Activated naive CD8-positive, alpha-beta T cell (primary cell): ENCODE data around the gene RASA4.
"Not testable (repeated sequence)": the region's sequence is repeated elsewhere in the genome, so short reads cannot be mapped to it uniquely, and the experiment has no call there.

Experiments used
- H3K27ac Mint-ChIP-seq: one replicate; pipeline ENCODE4 v1.8.0; 2021; ENCODE audit warnings: mixed read lengths
- H3K27me3 Mint-ChIP-seq: one replicate; pipeline ENCODE4 v1.8.0; 2021; ENCODE audit warnings: mixed read lengths
- H3K36me3 Mint-ChIP-seq: one replicate; pipeline ENCODE4 v1.8.0; 2021; ENCODE audit warnings: mixed read lengths
- H3K4me1 Mint-ChIP-seq: one replicate; pipeline ENCODE4 v1.8.0; 2021; ENCODE audit warnings: low read depth, mixed read lengths
- H3K4me3 Mint-ChIP-seq: one replicate; pipeline ENCODE4 v1.8.0; 2021; ENCODE audit warnings: mild to moderate bottlenecking, mixed read lengths
- H3K9me3 Mint-ChIP-seq: one replicate; pipeline ENCODE4 v1.8.0; 2021; ENCODE audit warnings: low read depth, mixed read lengths

Gene RASA4

DNA sequence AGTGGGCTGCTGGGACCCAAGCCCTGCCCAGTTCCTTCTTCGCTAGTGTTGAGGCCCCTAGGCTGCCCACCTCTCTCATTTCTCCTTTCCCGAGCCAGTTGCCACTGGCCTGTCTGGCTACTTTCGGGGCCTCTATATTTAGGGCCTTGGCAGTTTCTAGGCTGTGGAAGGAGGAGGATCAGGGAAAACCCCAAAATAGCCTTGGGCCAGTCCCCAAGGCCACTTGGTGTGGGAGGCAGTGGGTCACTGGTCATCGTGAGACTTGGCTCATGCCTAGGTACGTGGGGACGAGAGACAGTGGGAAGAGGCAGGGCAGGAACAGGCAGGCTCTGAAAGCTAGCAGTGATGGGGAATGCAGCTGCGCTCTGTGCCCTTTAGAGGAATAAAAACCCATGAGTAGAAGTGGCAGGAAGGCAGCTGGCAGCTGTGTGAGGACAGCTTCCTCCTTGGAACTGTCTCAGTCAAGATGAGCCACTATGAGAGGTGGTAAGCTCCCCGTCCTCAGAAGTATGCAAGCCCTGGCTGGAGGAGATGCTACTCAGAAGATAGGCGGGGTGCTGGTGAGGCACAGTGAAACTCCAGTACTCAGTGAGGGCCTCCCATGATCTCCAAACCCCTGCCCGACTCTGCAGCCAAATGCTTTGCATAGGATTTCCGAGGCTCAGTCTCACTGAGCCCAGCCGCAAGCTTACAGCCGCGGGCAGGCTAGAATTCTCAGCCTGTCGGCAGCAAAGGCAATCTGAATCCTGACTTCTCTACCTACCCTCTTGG lies 2.8 kb downstream of the RASA4 start:
- H3K4me1 Mint-ChIP-seq, result not testable (repeated sequence)

DNA sequence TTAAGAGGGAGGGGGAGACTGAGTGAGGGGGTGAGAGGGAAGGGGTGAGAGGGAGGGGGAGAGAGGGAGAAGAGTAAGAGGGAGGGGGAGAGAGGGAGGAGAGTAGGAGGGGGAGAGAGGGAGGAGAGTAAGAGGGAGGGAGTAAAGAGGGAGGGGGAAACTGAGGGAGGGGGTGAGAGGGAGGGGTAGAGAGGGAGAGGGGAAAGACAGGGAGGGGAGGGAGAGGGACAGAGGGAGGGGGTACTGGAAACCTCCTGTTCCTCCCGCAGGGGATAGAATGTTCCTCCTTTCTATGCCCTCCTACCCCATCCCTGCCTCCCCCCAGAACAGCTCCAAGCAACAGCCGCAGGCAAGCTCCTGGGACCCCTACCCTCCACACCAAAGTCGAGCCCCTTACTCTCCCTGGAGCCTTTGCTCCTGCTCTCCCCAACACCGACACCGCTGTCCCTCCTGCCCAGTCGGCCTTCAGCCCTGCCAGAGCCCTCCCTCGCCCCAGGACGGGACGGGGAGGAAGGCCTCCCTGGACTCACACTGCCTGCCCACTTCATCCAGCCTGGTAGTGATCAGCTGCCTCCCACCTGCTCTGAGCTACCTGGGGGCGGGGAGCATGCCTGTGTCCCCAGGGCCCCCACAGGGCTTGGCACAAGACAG lies 4.8 kb downstream of the RASA4 start:
- not testable (repeated sequence) for H3K4me1 Mint-ChIP-seq, H3K36me3 Mint-ChIP-seq, H3K9me3 Mint-ChIP-seq, H3K27ac Mint-ChIP-seq, H3K4me3 Mint-ChIP-seq, H3K27me3 Mint-ChIP-seq

More for the DNA sequence above, 2.8 kb downstream of the RASA4 start:
- H3K4me3 Mint-ChIP-seq, H3K36me3 Mint-ChIP-seq, H3K9me3 Mint-ChIP-seq, H3K27ac Mint-ChIP-seq, H3K27me3 Mint-ChIP-seq: not testable (repeated sequence)

GRCh38 chr7:102611013-102611674 lies 5.4 kb downstream of the RASA4 start:
- not testable (repeated sequence) for H3K4me3 Mint-ChIP-seq

DNA sequence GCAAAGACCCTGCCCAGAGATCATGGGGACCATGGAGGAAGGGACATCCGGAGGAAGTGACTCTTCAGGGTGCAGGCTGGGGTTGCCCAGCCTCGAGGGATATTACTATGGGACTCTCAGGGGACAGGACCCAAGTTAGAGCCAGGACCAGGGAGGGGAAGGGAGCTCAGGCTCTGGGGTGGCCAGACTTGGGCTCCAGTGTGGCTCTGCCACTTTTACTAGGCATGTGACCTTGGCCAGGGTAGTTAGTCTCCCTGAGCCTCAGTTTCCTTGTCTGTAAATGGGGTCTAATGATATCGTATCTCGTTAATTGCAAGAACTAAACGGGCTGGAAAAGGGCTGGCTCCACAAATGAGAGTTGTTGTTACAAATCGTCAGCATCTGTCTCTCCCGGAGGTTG lies 6.1 kb downstream of the RASA4 start:
- not testable (repeated sequence) for H3K36me3 Mint-ChIP-seq, H3K27ac Mint-ChIP-seq, H3K9me3 Mint-ChIP-seq, H3K4me3 Mint-ChIP-seq, H3K27me3 Mint-ChIP-seq, H3K4me1 Mint-ChIP-seq

More at GRCh38 chr7:102611013-102611674, 5.4 kb downstream of the RASA4 start:
- not testable (repeated sequence) for H3K4me1 Mint-ChIP-seq, H3K27ac Mint-ChIP-seq, H3K36me3 Mint-ChIP-seq, H3K9me3 Mint-ChIP-seq, H3K27me3 Mint-ChIP-seq

GRCh38 chr7:102609734-102610133 lies 6.8 kb downstream of the RASA4 start:
- not testable (repeated sequence) for H3K9me3 Mint-ChIP-seq, H3K4me3 Mint-ChIP-seq, H3K27ac Mint-ChIP-seq, H3K36me3 Mint-ChIP-seq, H3K27me3 Mint-ChIP-seq, H3K4me1 Mint-ChIP-seq

DNA sequence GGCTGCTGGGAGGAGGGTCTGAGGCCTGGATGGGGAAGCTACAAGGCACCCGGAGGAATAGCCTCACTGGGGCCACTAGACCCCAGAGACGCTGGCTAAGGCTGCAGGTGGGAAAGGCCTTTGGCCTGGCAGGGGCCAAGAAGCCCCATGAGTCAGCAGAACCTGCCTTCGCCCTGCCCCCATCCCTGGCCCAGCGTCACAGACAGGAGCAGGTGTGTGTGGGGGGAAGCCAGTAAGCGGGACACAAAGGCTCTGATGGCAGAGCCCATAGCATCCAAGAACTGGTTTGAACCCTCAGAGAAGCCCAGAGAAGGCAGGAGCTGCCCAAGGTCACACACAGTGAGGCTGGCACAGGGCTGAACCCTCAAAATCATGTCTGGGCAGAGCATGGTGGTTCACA lies 9.7 kb downstream of the RASA4 start:
- H3K27ac Mint-ChIP-seq, H3K27me3 Mint-ChIP-seq, H3K9me3 Mint-ChIP-seq, H3K4me3 Mint-ChIP-seq, H3K36me3 Mint-ChIP-seq, H3K4me1 Mint-ChIP-seq: not testable (repeated sequence)

- not testable (repeated sequence) for H3K9me3 Mint-ChIP-seq, H3K4me1 Mint-ChIP-seq, H3K36me3 Mint-ChIP-seq, H3K4me3 Mint-ChIP-seq, H3K27me3 Mint-ChIP-seq, H3K27ac Mint-ChIP-seq
Observed at GRCh38 chr7:102604431-102605145, 12.0 kb downstream of the RASA4 start.

DNA sequence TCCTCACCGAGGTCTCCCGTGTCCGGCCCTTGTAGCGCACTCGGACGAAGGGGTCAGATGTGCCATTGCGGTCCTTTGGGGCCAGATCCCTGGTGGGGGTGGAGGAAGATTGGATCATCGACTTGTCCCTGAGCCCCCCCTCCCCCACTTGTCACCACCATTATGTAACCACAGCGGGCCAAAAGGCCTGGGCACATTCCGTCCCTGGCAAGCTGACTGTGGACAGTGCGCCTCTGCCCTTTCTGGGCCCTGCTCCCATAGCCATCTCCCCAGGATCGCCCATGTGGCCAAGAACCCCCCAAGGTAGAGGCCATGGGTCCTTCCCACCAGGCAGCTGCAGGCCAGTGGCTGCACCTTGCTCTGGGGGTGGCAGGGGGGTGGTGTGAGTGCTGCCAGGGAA lies 14.2 kb downstream of the RASA4 start:
- not testable (repeated sequence) for H3K9me3 Mint-ChIP-seq, H3K27ac Mint-ChIP-seq, H3K4me1 Mint-ChIP-seq, H3K4me3 Mint-ChIP-seq, H3K27me3 Mint-ChIP-seq, H3K36me3 Mint-ChIP-seq

DNA sequence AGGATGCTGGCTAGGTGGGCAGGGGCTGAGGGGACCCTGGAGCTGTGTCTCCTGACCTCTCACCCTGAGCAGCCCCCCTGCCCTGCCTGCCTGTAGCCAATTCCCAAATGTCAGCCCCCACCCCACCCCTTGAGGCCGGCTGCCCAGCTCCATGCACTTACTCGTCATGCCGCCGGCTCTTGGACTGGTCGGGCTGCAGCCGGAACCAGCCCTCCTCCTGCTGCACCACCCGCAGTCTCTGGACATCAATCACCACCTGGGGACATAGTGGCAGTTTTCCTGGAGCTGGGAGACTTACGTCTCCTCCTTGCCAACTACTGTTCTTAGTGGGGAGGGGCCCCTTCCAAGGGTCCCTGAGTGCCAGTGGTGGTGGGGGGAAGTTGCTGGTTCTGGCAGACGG lies 16.9 kb downstream of the RASA4 start:
- H3K27me3 Mint-ChIP-seq, H3K4me3 Mint-ChIP-seq, H3K27ac Mint-ChIP-seq, H3K9me3 Mint-ChIP-seq, H3K4me1 Mint-ChIP-seq, H3K36me3 Mint-ChIP-seq: not testable (repeated sequence)

DNA sequence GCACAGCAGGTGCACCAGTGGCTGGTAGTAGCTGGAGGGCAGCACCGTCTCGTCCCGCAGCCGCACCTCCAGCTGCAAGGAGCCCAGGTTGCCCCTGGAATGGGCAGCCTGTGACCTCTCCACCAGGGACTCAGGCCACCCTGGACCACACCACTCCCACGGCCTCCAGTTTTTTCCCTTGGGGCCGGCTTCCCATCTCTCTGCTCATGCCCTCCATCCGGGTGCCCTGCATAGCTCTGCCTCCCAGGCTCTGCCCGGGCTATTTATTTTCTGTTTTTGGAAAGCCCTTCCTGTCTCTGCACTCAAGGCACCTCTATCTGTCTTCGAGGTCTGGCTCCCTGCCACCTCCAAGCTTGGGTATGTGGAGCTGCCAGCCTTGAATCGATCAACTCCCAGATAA lies 20.5 kb downstream of the RASA4 start:
- not testable (repeated sequence) for H3K27me3 Mint-ChIP-seq, H3K4me3 Mint-ChIP-seq, H3K36me3 Mint-ChIP-seq, H3K4me1 Mint-ChIP-seq, H3K9me3 Mint-ChIP-seq, H3K27ac Mint-ChIP-seq

DNA sequence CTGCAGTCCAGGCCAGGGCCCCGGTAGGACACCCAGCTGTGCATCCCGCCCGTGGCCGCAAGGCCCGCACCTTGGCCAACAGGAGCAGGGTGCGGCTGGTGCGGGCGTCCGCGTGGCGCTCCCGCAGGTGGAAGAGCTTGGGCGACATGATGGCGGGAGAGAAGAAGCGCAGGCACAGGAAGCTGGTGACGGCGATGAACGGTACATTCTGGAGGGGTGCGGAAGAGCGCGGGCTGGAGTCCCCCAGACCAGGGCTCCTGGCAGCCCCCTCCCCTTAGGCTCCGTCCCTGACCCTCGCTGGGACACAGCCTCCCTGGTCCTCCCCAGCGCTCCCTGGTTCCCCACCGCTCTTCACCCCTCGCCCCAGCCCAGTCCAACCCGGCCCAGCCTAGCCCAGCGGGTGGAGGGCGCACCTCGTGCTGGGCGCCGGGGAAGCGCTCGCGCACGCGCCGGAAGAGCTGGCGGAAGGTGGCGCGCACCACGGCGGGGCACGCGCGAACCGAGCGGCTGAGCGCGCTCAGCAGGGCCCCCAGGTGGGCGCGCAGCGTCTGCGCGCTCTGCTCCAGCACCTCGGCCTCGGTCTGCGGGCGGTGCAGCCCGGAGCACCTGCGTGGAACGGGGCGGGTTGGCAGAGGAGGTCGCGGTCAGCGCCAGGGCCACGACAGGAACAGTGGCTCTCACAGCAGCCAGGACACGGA lies 22.8 kb downstream of the RASA4 start:
- not testable (repeated sequence) for H3K4me1 Mint-ChIP-seq, H3K9me3 Mint-ChIP-seq, H3K27ac Mint-ChIP-seq, H3K36me3 Mint-ChIP-seq, H3K4me3 Mint-ChIP-seq, H3K27me3 Mint-ChIP-seq

DNA sequence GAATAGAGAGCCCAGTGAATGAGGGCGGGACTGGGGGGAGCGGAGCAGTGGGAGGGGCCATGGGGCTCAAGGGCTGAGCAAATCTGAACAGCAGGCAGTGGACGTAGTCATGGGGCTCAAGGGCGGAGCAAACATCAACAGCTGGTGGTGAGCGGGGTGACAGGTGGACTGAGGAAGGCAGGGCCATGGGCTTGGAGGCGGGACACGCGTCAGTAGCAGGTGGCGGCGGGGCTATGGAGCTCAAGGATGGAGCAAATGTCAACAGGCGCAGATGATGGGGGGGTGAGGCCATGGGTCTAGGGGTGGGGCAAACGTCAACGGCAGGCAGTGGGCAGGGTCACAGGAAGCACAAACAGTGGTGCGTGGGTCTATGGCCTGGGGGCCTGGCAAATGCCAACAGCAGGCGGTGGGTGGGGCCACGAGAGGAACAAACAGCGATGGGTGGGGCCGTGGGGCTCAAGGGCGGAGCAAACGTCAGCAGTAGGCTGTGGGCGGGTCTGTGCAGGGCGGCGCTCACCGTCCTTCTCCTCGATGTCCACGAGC lies 24.0 kb downstream of the RASA4 start:
- H3K9me3 Mint-ChIP-seq, H3K36me3 Mint-ChIP-seq, H3K27me3 Mint-ChIP-seq, H3K27ac Mint-ChIP-seq, H3K4me1 Mint-ChIP-seq, H3K4me3 Mint-ChIP-seq: not testable (repeated sequence)

DNA sequence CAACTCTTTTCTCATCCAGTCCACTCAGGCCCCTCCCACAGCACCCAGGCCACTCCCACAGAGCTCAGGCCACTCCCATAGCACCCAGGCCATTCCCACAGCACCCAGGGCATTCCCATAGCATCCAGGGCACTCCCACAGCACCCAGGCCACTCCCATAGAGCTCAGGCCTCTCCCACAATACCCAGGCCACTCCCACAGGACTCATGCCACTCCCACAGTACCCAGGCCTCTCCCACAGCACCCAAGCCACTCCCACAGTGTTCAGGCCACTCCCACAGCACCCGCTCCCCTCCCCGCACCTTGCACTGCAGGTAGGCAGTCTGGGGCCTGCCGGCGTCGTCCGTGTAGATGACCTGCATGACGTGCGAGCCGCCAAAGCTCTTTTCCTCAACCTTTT lies 26.7 kb downstream of the RASA4 start:
- H3K27ac Mint-ChIP-seq, H3K4me3 Mint-ChIP-seq, H3K27me3 Mint-ChIP-seq, H3K36me3 Mint-ChIP-seq, H3K9me3 Mint-ChIP-seq, H3K4me1 Mint-ChIP-seq: not testable (repeated sequence)

- not testable (repeated sequence) for H3K27me3 Mint-ChIP-seq, H3K4me1 Mint-ChIP-seq, H3K9me3 Mint-ChIP-seq, H3K36me3 Mint-ChIP-seq, H3K27ac Mint-ChIP-seq, H3K4me3 Mint-ChIP-seq
Observed at GRCh38 chr7:102583495-102583894, 33.1 kb downstream of the RASA4 start.

DNA sequence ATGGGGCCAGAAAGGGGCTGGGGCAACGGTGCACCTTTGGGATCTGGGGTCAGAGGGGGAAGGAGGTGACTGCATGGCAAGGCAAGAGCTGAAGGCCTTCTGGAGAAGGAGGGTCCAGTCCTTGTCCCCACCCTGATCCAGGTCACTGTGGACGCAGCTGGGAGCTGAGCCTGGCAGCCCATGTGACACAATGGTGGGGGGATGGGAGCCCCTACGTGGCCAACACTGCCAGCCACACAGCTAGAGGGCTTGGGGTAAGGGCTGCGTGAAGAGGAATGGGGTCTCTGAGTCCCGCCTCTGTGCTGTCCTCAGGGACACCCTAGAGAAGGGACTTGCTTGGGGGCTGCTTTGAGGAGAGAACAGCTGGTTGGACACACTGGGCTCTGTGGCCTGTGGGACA lies 34.8 kb downstream of the RASA4 start:
- H3K27ac Mint-ChIP-seq, H3K9me3 Mint-ChIP-seq, H3K27me3 Mint-ChIP-seq, H3K4me3 Mint-ChIP-seq, H3K4me1 Mint-ChIP-seq, H3K36me3 Mint-ChIP-seq: not testable (repeated sequence)
